Measurements from ENCODE around the gene SCTR.

DNA sequence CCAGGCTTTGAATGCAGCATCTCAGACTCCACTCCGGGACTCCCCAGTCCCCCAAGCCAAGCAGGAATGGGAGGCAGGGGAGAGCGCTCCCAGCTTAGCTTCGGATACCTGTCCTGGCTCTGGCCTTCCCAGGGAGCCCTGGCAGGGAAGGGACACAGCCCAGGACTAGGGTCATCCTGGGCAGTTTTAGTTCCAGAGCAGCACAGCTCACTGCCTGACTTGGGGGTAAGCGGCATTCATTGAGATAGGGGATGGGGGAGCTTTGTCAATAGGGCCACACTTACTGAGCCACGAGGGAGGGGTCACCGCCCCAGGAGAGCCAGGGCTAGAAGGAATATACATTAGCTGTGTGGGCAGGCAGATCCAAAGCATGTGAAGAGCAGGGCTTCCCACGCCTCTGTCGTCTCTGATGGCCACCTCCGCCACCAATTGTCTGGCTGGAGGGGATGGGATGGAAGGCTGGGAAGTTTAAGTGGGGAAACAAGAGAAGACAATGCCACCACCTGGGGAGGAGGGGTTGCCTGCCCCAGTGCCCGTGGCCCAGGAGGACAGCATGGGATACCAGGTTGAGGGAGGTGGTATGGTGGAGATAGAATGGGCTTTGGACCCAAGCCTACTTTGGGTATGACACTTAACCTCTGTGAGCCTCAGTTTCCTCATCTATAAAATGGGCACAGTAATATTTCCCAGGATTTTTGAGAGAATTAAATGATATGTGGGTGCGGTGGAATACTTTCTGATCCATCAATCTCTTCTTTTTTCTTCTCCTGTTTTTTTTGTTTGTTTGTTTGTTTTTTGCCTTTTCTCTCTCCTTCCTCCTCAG lies 40.2 kb downstream of the SCTR start:
- TF ChIP-seq, protein P1, sequence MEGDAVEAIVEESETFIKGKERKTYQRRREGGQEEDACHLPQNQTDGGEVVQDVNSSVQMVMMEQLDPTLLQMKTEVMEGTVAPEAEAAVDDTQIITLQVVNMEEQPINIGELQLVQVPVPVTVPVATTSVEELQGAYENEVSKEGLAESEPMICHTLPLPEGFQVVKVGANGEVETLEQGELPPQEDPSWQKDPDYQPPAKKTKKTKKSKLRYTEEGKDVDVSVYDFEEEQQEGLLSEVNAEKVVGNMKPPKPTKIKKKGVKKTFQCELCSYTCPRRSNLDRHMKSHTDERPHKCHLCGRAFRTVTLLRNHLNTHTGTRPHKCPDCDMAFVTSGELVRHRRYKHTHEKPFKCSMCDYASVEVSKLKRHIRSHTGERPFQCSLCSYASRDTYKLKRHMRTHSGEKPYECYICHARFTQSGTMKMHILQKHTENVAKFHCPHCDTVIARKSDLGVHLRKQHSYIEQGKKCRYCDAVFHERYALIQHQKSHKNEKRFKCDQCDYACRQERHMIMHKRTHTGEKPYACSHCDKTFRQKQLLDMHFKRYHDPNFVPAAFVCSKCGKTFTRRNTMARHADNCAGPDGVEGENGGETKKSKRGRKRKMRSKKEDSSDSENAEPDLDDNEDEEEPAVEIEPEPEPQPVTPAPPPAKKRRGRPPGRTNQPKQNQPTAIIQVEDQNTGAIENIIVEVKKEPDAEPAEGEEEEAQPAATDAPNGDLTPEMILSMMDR (conservative IDR thresholded peaks at IDR 0.05) = no peak
- no peak for TF ChIP-seq EZH2 (IDR thresholded peaks at IDR 0.05; ENCODE audit: low read depth)

Measured in PC-9 (cell line).